C4-2B (cell line): Measurements from ENCODE around the gene FOXD4L6.
"Not testable (repeated sequence)": the region's sequence is repeated elsewhere in the genome, so short reads cannot be mapped to it uniquely, and the experiment has no call there.

Experiments used
- CTCF ChIP-seq: fragments of 450-650 bp; conservative IDR thresholded peaks from 2 replicates; pipeline ENCODE4 v1.5.1; 2017; ENCODE audit warnings: mild to moderate bottlenecking
- ZFX ChIP-seq: fragments of 450-650 bp; IDR thresholded peaks from 2 replicates; pipeline ENCODE4 v1.6.1; 2017

GRCh38 chr9:41110913-41111312 is 17.6 kb downstream of the FOXD4L6 start:
- TF ChIP-seq CTCF, ZFX: not testable (repeated sequence)
